ENCODE results near the gene ABHD15.

Gene ABHD15

GRCh38 chr17:29581583-29582253 lies 14.9 kb upstream of the ABHD15 start:
- H3K36me3 ChIP-seq, result peaks cover 57% of the 10 kb centered on the region
- H3K27ac ChIP-seq, result no peak overlapping the region
- H3K4me3 ChIP-seq (ENCODE audit: low read depth, low read length), result no peak overlapping the region
- H3K27me3 ChIP-seq (ENCODE audit: insufficient read depth, low read depth, severe bottlenecking), result no peaks in the 10 kb centered on the region
- DNase-seq, result no peak
- no peaks in the 10 kb centered on the region for H3K9me3 ChIP-seq (ENCODE audit: severe bottlenecking)
- TF ChIP-seq, protein P1, sequence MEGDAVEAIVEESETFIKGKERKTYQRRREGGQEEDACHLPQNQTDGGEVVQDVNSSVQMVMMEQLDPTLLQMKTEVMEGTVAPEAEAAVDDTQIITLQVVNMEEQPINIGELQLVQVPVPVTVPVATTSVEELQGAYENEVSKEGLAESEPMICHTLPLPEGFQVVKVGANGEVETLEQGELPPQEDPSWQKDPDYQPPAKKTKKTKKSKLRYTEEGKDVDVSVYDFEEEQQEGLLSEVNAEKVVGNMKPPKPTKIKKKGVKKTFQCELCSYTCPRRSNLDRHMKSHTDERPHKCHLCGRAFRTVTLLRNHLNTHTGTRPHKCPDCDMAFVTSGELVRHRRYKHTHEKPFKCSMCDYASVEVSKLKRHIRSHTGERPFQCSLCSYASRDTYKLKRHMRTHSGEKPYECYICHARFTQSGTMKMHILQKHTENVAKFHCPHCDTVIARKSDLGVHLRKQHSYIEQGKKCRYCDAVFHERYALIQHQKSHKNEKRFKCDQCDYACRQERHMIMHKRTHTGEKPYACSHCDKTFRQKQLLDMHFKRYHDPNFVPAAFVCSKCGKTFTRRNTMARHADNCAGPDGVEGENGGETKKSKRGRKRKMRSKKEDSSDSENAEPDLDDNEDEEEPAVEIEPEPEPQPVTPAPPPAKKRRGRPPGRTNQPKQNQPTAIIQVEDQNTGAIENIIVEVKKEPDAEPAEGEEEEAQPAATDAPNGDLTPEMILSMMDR (IDR thresholded peaks at IDR 0.05; ENCODE audit: low read depth, low read length), result no peak

- no peaks in the 10 kb centered on the region for H3K27me3 ChIP-seq (ENCODE audit: insufficient read depth, low read depth, severe bottlenecking)
- no peaks in the 10 kb centered on the region for H3K9me3 ChIP-seq (ENCODE audit: severe bottlenecking)
- H3K4me3 ChIP-seq (ENCODE audit: low read depth, low read length), result no peak overlapping the region
- no peak overlapping the region for H3K27ac ChIP-seq
- peaks cover 72% of the 10 kb centered on the region for H3K36me3 ChIP-seq
- TF ChIP-seq, protein P1 (IDR thresholded peaks at IDR 0.05; ENCODE audit: low read depth, low read length), result peak; percentile 96
- peak; percentile 83 for DNase-seq
These were observed 13.3 kb upstream of the ABHD15 start for GRCh38 chr17:29579866-29580771.

- H3K36me3 ChIP-seq, result peaks cover 83% of the 10 kb centered on the region
These were observed 12.0 kb upstream of the ABHD15 start for GRCh38 chr17:29578626-29579485.

DNA sequence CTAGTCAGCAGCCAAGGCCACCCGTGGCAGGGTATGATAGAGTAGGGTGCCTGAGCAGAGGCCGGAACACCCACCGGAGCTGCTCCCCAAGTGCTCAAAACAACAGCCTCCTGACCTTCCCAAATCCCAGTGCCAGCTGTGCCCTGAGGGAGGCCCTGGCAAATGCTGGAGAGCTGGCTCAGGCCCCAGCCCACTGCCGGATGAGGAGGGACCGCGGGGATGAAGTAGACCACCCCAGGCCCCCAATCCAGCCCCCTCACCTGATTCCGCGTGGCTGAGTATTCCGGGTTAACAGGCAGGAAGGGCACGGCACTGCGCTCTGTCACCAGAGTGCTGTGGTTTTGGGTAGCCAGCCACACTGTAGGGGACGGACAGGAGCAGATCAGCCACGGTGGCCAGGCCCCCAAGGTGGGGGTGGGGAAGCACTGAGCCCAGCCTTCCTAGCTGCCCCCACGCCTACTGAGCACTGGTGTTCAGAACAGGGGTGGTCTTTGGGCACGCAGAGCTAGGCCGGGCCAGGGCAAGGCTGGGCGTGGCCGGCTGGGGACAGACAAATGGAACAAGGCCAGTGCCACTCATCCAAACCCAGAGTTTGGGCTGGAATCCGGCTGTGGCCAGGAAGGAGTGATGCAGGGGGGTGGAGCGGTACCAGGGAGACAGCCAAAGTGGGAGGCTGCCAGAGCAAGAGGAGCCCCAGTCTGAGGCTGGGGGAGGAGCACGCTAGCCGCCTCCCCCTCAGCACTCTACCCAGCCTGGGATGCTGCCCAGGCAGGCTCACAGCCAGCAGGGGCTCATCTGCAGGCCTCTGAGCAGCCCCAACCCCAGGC lies 10.8 kb upstream of the ABHD15 start:
- Histone ChIP-seq H3K4me3 (ENCODE audit: low read depth, low read length) (no peak overlapping the region), H3K36me3 (peaks cover 82% of the 10 kb centered on the region), H3K27me3 (ENCODE audit: insufficient read depth, low read depth, severe bottlenecking) (no peaks in the 10 kb centered on the region), H3K9me3 (ENCODE audit: severe bottlenecking) (no peaks in the 10 kb centered on the region), H3K27ac (no peak overlapping the region)
- TF ChIP-seq, protein P1 (IDR thresholded peaks at IDR 0.05; ENCODE audit: low read depth, low read length), result no peak
- no peak for DNase-seq

More at GRCh38 chr17:29578626-29579485, 12.0 kb upstream of the ABHD15 start:
- H3K9me3 ChIP-seq (ENCODE audit: severe bottlenecking), result no peaks in the 10 kb centered on the region
- no peak for DNase-seq
- no peak overlapping the region for H3K4me3 ChIP-seq (ENCODE audit: low read depth, low read length)
- H3K27me3 ChIP-seq (ENCODE audit: insufficient read depth, low read depth, severe bottlenecking), result no peaks in the 10 kb centered on the region
- TF ChIP-seq, protein P1 (IDR thresholded peaks at IDR 0.05; ENCODE audit: low read depth, low read length), result no peak
- no peak overlapping the region for H3K27ac ChIP-seq

GRCh38 chr17:29577001-29577370 lies 10.1 kb upstream of the ABHD15 start:
- Histone ChIP-seq H3K4me3 (ENCODE audit: low read depth, low read length) (no peak overlapping the region), H3K36me3 (peaks cover 80% of the 10 kb centered on the region), H3K9me3 (ENCODE audit: severe bottlenecking) (no peaks in the 10 kb centered on the region), H3K27me3 (ENCODE audit: insufficient read depth, low read depth, severe bottlenecking) (no peaks in the 10 kb centered on the region), H3K27ac (no peak overlapping the region)
- no peak for DNase-seq
- TF ChIP-seq, protein P1 (IDR thresholded peaks at IDR 0.05; ENCODE audit: low read depth, low read length), result no peak
